Ectodermal cell (in vitro differentiated cells): ENCODE results near the gene ZNF284.
"Not testable (repeated sequence)": the region's sequence is repeated elsewhere in the genome, so short reads cannot be mapped to it uniquely, and the experiment has no call there.

ENCODE experiments used
- H3K27ac ChIP-seq: 2 replicates; pipeline ENCODE4 v1.7.0; 2013; ENCODE audit warnings: mild to moderate bottlenecking, low read depth, low read length; ENCODE audit not compliant: insufficient read depth, poor library complexity, severe bottlenecking
- H3K27me3 ChIP-seq: 2 replicates; pipeline ENCODE4 v1.7.0; 2013; ENCODE audit warnings: mild to moderate bottlenecking, low read length; ENCODE audit not compliant: insufficient read depth, control insufficient read depth, poor library complexity, severe bottlenecking
- H3K36me3 ChIP-seq: one replicate; pipeline ENCODE4 v1.7.0; 2013; ENCODE audit warnings: low read length; ENCODE audit not compliant: control insufficient read depth, insufficient read depth
- H3K4me1 ChIP-seq: one replicate; pipeline ENCODE4 v1.7.0; 2013; ENCODE audit warnings: low read length; ENCODE audit not compliant: control insufficient read depth, insufficient read depth
- H3K4me3 ChIP-seq: 2 replicates; pipeline ENCODE4 v1.7.0; 2013; ENCODE audit warnings: low read depth, low read length, control low read depth; ENCODE audit not compliant: insufficient read depth
- H3K9me3 ChIP-seq: 2 replicates; pipeline ENCODE4 v1.7.0; 2013; ENCODE audit warnings: mild to moderate bottlenecking, low read length, moderate library complexity; ENCODE audit not compliant: control insufficient read depth
- WGBS, 2 experiments: methylation state at CpG; one replicate each; pipeline ENCODE4 v1.1.7; 2013; ENCODE audit warnings: missing lambda C conversion rate in 2 of 2; 5-methylcytosine and 5-hydroxymethylcytosine counted together

Gene ZNF284

GRCh38 chr19:44111910-44112463 lies 40.0 kb downstream of the ZNF284 start:
- Histone ChIP-seq H3K4me1 (no peaks in the 10 kb centered on the region), H3K27ac (peak overlapping the region; percentile 19), H3K4me3 (peak overlapping the region; percentile 79), H3K27me3 (no peaks in the 10 kb centered on the region), H3K9me3 (no peaks in the 10 kb centered on the region), H3K36me3 (peaks cover 15% of the 10 kb centered on the region)
- 39% methylated on average over 15 to 16 of the region's 17 CpGs for WGBS, 2 experiments

GRCh38 chr19:44112802-44113137 lies 40.8 kb downstream of the ZNF284 start:
- Histone ChIP-seq H3K4me3 (peak overlapping the region; percentile 79), H3K27ac (peak overlapping the region; percentile 71), H3K27me3 (no peaks in the 10 kb centered on the region), H3K36me3 (peaks cover 8% of the 10 kb centered on the region), H3K4me1 (no peaks in the 10 kb centered on the region), H3K9me3 (no peaks in the 10 kb centered on the region)
- 0 to 1% methylated on average over 11 of the region's 11 CpGs for WGBS, 2 experiments

GRCh38 chr19:44113138-44113783 lies 41.3 kb downstream of the ZNF284 start, which contains the start of gene ZNF225:
Gene ZNF225 (plus strand): TSS chr19:44113399. CDS start chr19:44115828, 2,429 bp downstream.
- Histone ChIP-seq H3K27ac (peak within 1 kb of the TSS; percentile 71), H3K27me3 (no peaks in the 10 kb centered on the region)
- WGBS, 2 experiments, result 0% methylated on average over 44 of the region's 44 CpGs

DNA sequence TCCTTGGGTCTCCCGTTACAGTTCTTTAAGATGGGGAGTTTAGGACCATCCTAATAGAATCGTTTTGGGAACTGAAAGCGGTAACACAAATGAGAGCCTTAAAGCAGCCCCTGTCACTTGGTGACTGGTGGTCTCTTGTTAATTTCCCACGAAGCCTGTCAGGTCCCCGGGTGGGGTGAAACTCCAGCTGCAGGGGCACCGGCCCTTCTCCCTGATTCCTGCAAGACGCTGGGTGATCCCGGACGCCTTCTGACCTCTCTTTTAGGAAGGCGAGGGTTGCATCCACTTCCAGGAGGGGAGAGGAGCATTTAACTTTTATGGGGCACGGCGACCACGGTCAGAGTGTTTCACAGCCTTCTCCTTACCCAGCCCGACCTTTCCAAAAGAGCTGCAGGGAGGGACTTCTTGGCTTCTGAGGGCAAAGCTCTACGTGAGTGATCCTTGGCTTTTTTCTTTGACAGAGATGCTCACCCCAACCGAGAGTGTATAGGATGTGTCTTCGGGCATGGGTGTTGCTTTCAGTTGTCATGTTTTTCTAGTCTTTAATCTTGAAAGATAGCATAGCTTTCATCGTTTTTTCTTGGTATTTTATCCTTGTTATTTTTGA lies 41.9 kb downstream of the ZNF284 start:
- Histone ChIP-seq H3K9me3 (no peaks in the 10 kb centered on the region), H3K36me3 (no peaks in the 10 kb centered on the region), H3K4me3 (peak overlapping the region; percentile 79), H3K4me1 (no peaks in the 10 kb centered on the region), H3K27ac (no peak overlapping the region), H3K27me3 (no peaks in the 10 kb centered on the region)
- 11 to 12% methylated on average over 18 of the region's 18 CpGs for WGBS, 2 experiments

More at GRCh38 chr19:44113138-44113783, 41.3 kb downstream of the ZNF284 start, which contains the start of gene ZNF225:
- H3K36me3 ChIP-seq, result peaks cover 3% of the 10 kb centered on the region
- no peaks in the 10 kb centered on the region for H3K4me1 ChIP-seq
- H3K9me3 ChIP-seq, result no peaks in the 10 kb centered on the region
- peak within 1 kb of the TSS; percentile 79 for H3K4me3 ChIP-seq

- not testable (repeated sequence) for H3K4me1 ChIP-seq, H3K4me3 ChIP-seq, H3K36me3 ChIP-seq, H3K27me3 ChIP-seq, H3K9me3 ChIP-seq, H3K27ac ChIP-seq
- WGBS, 2 experiments, result 91 to 95% methylated on average over 4 of the region's 4 CpGs
Measured at GRCh38 chr19:44121162-44121561, 49.2 kb downstream of the ZNF284 start.

DNA sequence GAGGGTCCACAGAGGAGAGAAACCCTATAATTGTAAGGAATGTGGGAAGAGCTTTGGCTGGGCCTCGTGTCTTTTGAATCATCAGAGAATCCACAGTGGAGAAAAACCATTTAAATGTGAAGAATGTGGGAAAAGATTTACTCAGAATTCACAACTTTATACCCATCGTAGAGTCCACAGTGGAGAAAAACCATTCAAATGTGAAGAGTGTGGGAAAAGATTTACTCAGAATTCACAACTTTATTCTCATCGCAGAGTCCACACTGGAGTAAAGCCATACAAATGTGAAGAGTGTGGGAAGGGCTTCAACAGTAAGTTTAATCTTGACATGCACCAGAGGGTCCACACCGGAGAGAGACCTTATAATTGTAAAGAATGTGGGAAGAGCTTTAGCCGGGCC lies 60.0 kb downstream of the ZNF284 start:
- no peak overlapping the region for H3K4me3 ChIP-seq
- 90 to 92% methylated on average over 4 to 5 of the region's 5 CpGs for WGBS, 2 experiments
- no peaks in the 10 kb centered on the region for H3K27me3 ChIP-seq
- H3K9me3 ChIP-seq, result no peaks in the 10 kb centered on the region
- H3K4me1 ChIP-seq, result no peaks in the 10 kb centered on the region
- H3K36me3 ChIP-seq, result peaks cover 17% of the 10 kb centered on the region
- H3K27ac ChIP-seq, result no peak overlapping the region
